ENCODE measurements around the gene LIN9. TPM values are rescaled to one million over a fixed set of nuclear protein-coding genes. Genes with fewer than 3 reads are reported as not detected.

LIN9 gene
- total RNA-seq, 1 donor from 2014 or later, result 4.6 TPM

DNA sequence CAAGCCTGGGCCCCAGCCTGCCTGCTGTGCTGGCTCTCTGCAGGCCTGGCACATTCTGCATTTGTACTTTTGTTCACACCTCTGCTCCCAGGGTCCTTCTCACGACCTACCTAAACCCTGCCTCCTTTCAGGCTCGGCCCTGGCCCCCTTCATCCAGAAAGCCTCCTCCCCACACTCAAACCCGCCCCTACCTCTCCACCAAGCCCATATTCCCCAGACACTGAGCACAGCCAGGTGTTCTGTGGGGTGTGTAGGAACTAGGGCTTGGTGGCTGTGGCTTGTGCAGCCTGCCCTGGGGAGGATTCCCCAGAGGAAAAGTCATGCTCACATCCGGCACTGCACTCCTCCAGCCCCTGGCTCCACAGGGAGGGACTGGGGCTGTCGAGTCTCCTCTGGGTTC lies 93.7 kb downstream of the LIN9 start:
- Mint-ChIP-seq H3K4me3 (ENCODE audit: unreplicated experiment) (no peak overlapping the region), H3K4me1 (ENCODE audit: unreplicated experiment) (peaks cover 26% of the 10 kb centered on the region), H3K9me3 (ENCODE audit: unreplicated experiment) (no peaks in the 10 kb centered on the region), H3K36me3 (ENCODE audit: low read depth, unreplicated experiment) (no peaks in the 10 kb centered on the region), H3K27me3 (ENCODE audit: unreplicated experiment) (peaks cover 3% of the 10 kb centered on the region), H3K27ac (ENCODE audit: unreplicated experiment) (no peak overlapping the region)
- DNase-seq (ENCODE audit: low spot score), result no peak
- TF ChIP-seq, protein P1, sequence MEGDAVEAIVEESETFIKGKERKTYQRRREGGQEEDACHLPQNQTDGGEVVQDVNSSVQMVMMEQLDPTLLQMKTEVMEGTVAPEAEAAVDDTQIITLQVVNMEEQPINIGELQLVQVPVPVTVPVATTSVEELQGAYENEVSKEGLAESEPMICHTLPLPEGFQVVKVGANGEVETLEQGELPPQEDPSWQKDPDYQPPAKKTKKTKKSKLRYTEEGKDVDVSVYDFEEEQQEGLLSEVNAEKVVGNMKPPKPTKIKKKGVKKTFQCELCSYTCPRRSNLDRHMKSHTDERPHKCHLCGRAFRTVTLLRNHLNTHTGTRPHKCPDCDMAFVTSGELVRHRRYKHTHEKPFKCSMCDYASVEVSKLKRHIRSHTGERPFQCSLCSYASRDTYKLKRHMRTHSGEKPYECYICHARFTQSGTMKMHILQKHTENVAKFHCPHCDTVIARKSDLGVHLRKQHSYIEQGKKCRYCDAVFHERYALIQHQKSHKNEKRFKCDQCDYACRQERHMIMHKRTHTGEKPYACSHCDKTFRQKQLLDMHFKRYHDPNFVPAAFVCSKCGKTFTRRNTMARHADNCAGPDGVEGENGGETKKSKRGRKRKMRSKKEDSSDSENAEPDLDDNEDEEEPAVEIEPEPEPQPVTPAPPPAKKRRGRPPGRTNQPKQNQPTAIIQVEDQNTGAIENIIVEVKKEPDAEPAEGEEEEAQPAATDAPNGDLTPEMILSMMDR (IDR thresholded peaks at IDR 0.05; ENCODE audit: unreplicated experiment), result no peak

DNA sequence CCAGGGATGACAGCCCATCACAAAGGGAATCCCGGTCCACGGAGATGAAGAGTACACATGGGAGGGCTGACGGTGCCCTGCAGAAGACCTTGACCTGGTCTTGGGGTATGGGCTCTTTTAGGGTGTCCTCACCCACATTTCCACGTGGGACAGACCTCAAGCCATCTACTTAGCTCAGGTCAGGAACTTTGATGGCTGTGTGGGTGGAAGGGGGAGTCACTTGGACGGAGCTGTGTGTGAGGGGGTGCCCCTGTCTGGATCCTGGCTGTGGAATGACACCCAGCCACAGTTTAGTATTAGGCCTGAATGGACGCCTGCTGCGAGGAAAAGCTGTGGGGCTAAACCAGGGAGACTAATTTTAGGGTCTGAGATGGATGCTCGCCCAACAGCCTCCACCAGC lies 96.4 kb downstream of the LIN9 start:
- Mint-ChIP-seq H3K4me1 (ENCODE audit: unreplicated experiment) (peaks cover 18% of the 10 kb centered on the region), H3K4me3 (ENCODE audit: unreplicated experiment) (no peak overlapping the region), H3K36me3 (ENCODE audit: low read depth, unreplicated experiment) (no peaks in the 10 kb centered on the region), H3K27ac (ENCODE audit: unreplicated experiment) (no peak overlapping the region), H3K27me3 (ENCODE audit: unreplicated experiment) (peaks cover 3% of the 10 kb centered on the region), H3K9me3 (ENCODE audit: unreplicated experiment) (no peaks in the 10 kb centered on the region)
- no peak for DNase-seq (ENCODE audit: low spot score)
- TF ChIP-seq, protein P1 (IDR thresholded peaks at IDR 0.05; ENCODE audit: unreplicated experiment), result no peak

DNA sequence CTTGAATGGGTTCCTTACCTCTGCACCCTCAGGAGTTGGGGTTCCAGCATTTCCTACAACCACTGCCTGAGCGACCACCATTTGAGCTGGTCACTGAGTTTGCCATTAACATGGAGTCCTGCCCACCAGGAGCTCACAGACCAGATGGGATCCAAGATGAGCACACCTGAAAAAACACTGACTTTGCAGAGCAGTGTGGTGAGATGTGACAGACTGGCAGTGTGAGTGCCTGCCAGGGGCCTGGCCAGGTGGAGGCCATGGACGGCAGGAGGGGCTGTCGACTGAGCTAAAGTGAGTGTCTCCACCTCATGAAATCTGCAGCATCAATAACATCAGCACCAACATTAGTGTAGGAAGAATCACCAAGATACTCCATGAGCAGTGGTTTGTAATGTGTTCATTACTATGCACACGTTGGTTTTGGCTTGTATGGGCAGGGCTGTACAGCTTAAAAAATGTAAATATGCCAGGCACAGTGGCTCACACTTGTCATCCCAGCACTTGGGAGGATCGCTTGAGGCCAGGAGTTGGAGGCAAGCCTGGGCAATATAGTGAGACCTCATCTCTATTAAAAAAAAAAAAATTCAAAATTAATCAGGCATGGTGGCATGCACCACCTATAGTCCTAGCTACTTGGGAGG lies 97.7 kb downstream of the LIN9 start:
- Mint-ChIP-seq H3K27ac (ENCODE audit: unreplicated experiment) (no peak overlapping the region), H3K27me3 (ENCODE audit: unreplicated experiment) (peaks cover 4% of the 10 kb centered on the region), H3K4me3 (ENCODE audit: unreplicated experiment) (no peak overlapping the region), H3K36me3 (ENCODE audit: low read depth, unreplicated experiment) (no peaks in the 10 kb centered on the region), H3K4me1 (ENCODE audit: unreplicated experiment) (peaks cover 14% of the 10 kb centered on the region), H3K9me3 (ENCODE audit: unreplicated experiment) (no peaks in the 10 kb centered on the region)
- no peak for DNase-seq (ENCODE audit: low spot score)
- TF ChIP-seq, protein P1 (IDR thresholded peaks at IDR 0.05; ENCODE audit: unreplicated experiment), result no peak

DNA sequence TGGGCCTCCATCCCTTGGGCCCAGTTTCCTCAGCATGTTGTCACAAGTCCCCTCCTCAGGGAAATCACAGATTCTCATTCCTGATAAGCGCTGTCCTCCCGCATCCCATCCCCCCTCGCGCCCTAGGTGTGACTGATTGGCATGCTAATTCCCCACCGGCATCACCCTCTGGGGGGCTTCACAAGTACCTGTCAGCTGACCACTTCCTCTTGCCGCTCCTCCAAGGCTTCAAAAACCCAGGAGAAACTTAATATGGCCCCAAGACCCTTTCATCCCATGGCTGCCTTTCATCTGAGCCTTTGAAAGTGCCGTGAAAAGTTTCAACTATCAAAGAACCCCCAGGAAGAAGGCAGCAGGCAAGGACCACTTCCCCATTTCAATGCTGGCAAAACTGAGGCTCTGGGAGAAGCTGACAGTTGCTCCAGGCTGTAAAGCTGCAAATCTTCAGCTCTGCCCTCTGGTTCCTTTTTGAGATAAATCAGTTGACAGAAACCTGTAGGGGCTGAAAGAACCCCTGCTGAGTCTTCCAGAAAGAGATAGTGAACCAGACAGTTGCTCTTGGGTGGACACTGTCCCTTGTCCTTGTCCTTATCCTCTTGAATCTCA lies 98.3 kb downstream of the LIN9 start:
- Mint-ChIP-seq H3K4me1 (ENCODE audit: unreplicated experiment) (peaks cover 8% of the 10 kb centered on the region), H3K27ac (ENCODE audit: unreplicated experiment) (no peak overlapping the region), H3K9me3 (ENCODE audit: unreplicated experiment) (no peaks in the 10 kb centered on the region), H3K4me3 (ENCODE audit: unreplicated experiment) (no peak overlapping the region), H3K27me3 (ENCODE audit: unreplicated experiment) (peaks cover 4% of the 10 kb centered on the region), H3K36me3 (ENCODE audit: low read depth, unreplicated experiment) (no peaks in the 10 kb centered on the region)
- TF ChIP-seq, protein P1 (IDR thresholded peaks at IDR 0.05; ENCODE audit: unreplicated experiment), result no peak
- no peak for DNase-seq (ENCODE audit: low spot score)

DNA sequence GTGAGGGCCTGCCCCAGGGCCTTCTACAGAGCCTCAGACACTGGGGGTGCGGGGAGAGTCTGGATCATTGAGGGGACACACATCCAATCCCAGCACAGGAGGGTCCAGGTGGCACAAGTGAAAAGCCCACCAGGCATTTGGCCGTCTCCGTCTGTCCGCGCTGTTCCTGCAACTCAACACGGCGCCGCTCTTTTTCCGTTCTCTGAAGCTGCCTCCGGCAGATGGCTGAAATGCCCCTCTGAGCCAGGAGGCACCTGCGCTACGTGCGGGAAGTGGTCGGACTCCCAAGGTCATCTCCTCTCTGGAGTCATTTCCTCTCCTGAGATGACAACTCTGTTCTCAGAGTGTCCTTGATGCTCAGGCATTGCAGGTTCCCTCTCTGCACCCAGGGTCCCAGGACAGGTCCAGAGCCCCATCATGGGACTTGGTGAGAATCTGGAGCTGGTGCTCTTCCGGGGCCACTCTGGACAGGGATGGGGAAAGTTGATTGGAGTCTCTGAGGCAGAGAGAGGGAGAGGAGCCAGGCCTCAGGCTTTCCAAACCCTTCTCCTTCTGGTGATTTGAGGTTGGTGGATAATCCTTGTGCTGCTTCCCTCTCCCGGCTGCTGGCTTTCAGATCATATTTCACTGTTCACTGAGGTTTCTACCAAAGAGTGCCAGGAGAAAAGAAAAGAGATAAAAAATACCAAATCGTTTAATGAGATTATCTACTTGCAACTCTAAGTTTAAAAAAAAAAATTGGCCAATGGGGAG lies 99.5 kb downstream of the LIN9 start:
- Mint-ChIP-seq H3K36me3 (ENCODE audit: low read depth, unreplicated experiment) (no peaks in the 10 kb centered on the region), H3K27ac (ENCODE audit: unreplicated experiment) (no peak overlapping the region), H3K27me3 (ENCODE audit: unreplicated experiment) (peaks cover 4% of the 10 kb centered on the region), H3K4me3 (ENCODE audit: unreplicated experiment) (no peak overlapping the region), H3K9me3 (ENCODE audit: unreplicated experiment) (no peaks in the 10 kb centered on the region), H3K4me1 (ENCODE audit: unreplicated experiment) (peaks cover 5% of the 10 kb centered on the region)
- TF ChIP-seq, protein P1 (IDR thresholded peaks at IDR 0.05; ENCODE audit: unreplicated experiment), result no peak
- no peak for DNase-seq (ENCODE audit: low spot score)

All from endothelial cell (in vitro differentiated cells).